DND-41 (cell line): Measurements from ENCODE around the gene ZNF892.

ENCODE experiments used
- CTCF ChIP-seq: IDR thresholded peaks from 2 replicates; pipeline ENCODE4 v1.5.1; 2012; ENCODE audit warnings: borderline replicate concordance, low read length, moderate library complexity, mild to moderate bottlenecking; ENCODE audit not compliant: poor library complexity, severe bottlenecking; ENCODE audit errors: extremely low read depth
- EZH2 ChIP-seq: IDR thresholded peaks from 3 replicates; pipeline ENCODE4 v1.6.1; 2012; ENCODE audit warnings: borderline replicate concordance, low read depth, mild to moderate bottlenecking, moderate library complexity, low read length, inconsistent platforms; ENCODE audit not compliant: severe bottlenecking

- no peak for TF ChIP-seq CTCF
- no peak for TF ChIP-seq EZH2
Observed at GRCh38 chr2:95158441-95158840, 48.9 kb upstream of the ZNF892 start.
